H1 (cell line): ENCODE measurements around the gene PRKCZ.

ENCODE experiments used
- POLR2A ChIP-seq, 2 experiments: IDR thresholded peaks; 1 replicate in 1 of 2; 2 replicates in 1 of 2; pipeline ENCODE4 v1.6.1; 2011; ENCODE audit warnings: low read depth in 2 of 2, low read length in 2 of 2, mild to moderate bottlenecking in 2 of 2; ENCODE audit errors: control extremely low read depth in 1 of 2
- POLR2AphosphoS5 ChIP-seq: IDR thresholded peaks from 2 replicates; pipeline ENCODE4 v1.6.1; 2011; ENCODE audit warnings: low read depth, low read length

DNA sequence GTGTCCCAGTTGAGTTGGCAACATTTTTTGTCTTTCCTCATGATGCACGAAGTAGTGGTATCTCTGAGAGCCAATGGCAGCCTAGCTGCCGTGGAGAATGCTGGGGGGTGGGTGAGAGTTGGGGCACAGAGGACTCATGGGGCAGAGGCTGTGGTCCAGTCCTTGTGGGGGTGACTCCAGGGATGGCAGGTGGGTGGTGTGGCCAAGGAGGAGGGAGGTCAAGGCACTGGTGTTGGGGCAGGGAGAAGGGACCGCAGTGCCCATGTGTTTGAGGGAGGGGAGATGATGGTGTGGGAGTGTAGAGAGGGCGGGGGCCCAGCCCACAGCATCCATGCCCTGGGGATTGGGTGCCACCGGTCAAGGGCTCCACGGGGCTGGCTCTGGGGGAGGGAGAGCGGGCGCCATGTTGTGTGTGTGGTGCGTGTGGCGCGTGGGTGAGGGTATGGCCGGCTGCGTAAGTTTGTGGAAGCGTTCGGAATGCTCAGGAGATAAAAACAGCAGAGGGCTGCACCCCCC lies 63.5 kb downstream of the PRKCZ start:
- TF ChIP-seq POLR2A (IDR thresholded peaks at IDR 0.05; ENCODE audit: control extremely low read depth in 1 of 2, low read depth in 2 of 2, low read length in 2 of 2) (no peak), POLR2AphosphoS5 (no peak)
